Left lung (tissue), 10 donors: ENCODE data around the gene ZNF70. TPM values are rescaled to one million over a fixed set of nuclear protein-coding genes. Genes with fewer than 3 reads are reported as not detected.
A peak's percentile ranks its signal among the peaks of the same experiment; 100 is the strongest.

Experiments
- ATAC-seq: fragments of 200-7000 bp; cut with Tn5 transposase; one replicate; pipeline ENCODE4 v1.9.1; 2020; ENCODE audit warnings: moderate library complexity
- DNase-seq, 4 donors: peaks; one replicate each; pipeline ENCODE4 v3.0.0-alpha.2; 2013 to 2020
- H3K27ac ChIP-seq, 2 donors: fragments of 200-600 bp; sonication (generic) in 1 of 2; one replicate each; pipeline versions ENCODE4 v1.5.0 to v1.8.0; 2020 to 2021
- H3K27me3 ChIP-seq, 2 donors: fragments of 200-600 bp; sonication (generic) in 1 of 2; one replicate each; pipeline versions ENCODE4 v1.5.0 to v1.8.0; 2020 to 2021
- H3K36me3 ChIP-seq, 2 donors: fragments of 200-600 bp; sonication (generic) in 1 of 2; one replicate each; pipeline versions ENCODE4 v1.5.0 to v1.8.0; 2020 to 2021
- H3K4me1 ChIP-seq, 2 donors: fragments of 200-600 bp; one replicate each; pipeline ENCODE4 v1.8.0; 2021
- H3K4me3 ChIP-seq, 2 donors: fragments of 200-600 bp; sonication (generic) in 1 of 2; one replicate each; pipeline versions ENCODE4 v1.5.0 to v1.8.0; 2020 to 2021; ENCODE audit warnings: mild to moderate bottlenecking in 1 of 2
- H3K9me3 ChIP-seq, 2 donors: fragments of 200-600 bp; sonication (generic) in 1 of 2; one replicate each; pipeline versions ENCODE4 v1.5.0 to v1.8.0; 2020 to 2021
- CTCF ChIP-seq, 2 donors: fragments of 200-600 bp; sonication (generic) in 1 of 2; IDR thresholded peaks; one replicate each; pipeline versions ENCODE4 v1.5.0 to v1.8.0; 2021; ENCODE audit warnings: antibody characterized with exemption in 2 of 2
- intact Hi-C, 2 donors: fragments of 100-400 bp; cut with DNase I; formaldehyde crosslinking; loops; one replicate each; pipeline versions ENCODE4 v1.11.2 to v1.14.2; 2022
- polyA plus RNA-seq, 6 donors: library from polyadenylated mRNA; unstranded; fragments of 120-200 nt; gene quantifications; one replicate each; pipeline ENCODE4 v1.2.1, GENCODE V29; 2013; ENCODE audit not compliant: insufficient read length in 6 of 6
- total RNA-seq, 2 donors: library from RNA; stranded (reverse); fragmentation: NEBNext Ultra II Directional; extraction: Animal tissue kit (Norgen Biotek cat#: 25700); gene quantifications; one replicate each; pipeline ENCODE4 v1.2.1, GENCODE V29; 2021
- donor health status: DM: no; HTN: yes; CAD: no.
- donor health status: DM: no; HTN: no; CAD: no.

ZNF70 gene
- total and polyA plus RNA-seq, 8 donors: 5.9 to 10.7 (median 9.4) TPM

- Histone ChIP-seq H3K9me3 (no peaks in the 10 kb centered on the region), H3K27me3 (no peaks in the 10 kb centered on the region), H3K27ac (no peak overlapping the region), H3K4me1 (peaks cover 5 to 52% of the 10 kb centered on the region in 2 donors), H3K4me3 (no peak overlapping the region), H3K36me3 (no peaks in the 10 kb centered on the region)
- intact Hi-C loops: no loop called here
- no peak for ATAC-seq
- DNase-seq: no peak
- no peak for TF ChIP-seq CTCF (IDR thresholded peaks at IDR 0.05)
These were observed 14.3 kb upstream of the ZNF70 start for GRCh38 chr22:23764899-23765881.

- ATAC-seq: no peak
- TF ChIP-seq CTCF (IDR thresholded peaks at IDR 0.05): no peak
- intact Hi-C loops: no loop called here
- H3K9me3 ChIP-seq: no peaks in the 10 kb centered on the region
- no peaks in the 10 kb centered on the region for H3K36me3 ChIP-seq
- peak overlapping the region in 1 of 2 donors; percentile 36 for H3K4me3 ChIP-seq
- H3K27me3 ChIP-seq: no peaks in the 10 kb centered on the region
- no peak for DNase-seq
- peaks cover 5 to 52% of the 10 kb centered on the region in 2 donors for H3K4me1 ChIP-seq
- H3K27ac ChIP-seq: no peak overlapping the region
These were observed 13.0 kb upstream of the ZNF70 start for GRCh38 chr22:23763954-23764353.

GRCh38 chr22:23763579-23763945 lies 12.7 kb upstream of the ZNF70 start:
- TF ChIP-seq CTCF (IDR thresholded peaks at IDR 0.05): no peak
- ATAC-seq (no peak), DNase-seq (peak in 3 of 4 donors; percentile 40 to 92 (median 50))
- H3K9me3 ChIP-seq: no peaks in the 10 kb centered on the region
- H3K36me3 ChIP-seq: no peaks in the 10 kb centered on the region
- H3K4me3 ChIP-seq: peak overlapping the region in 1 of 2 donors; percentile 36
- intact Hi-C loops: no loop called here
- no peaks in the 10 kb centered on the region for H3K27me3 ChIP-seq
- H3K4me1 ChIP-seq: peaks cover 5 to 50% of the 10 kb centered on the region in 2 donors
- H3K27ac ChIP-seq: no peak overlapping the region

- H3K36me3 ChIP-seq: no peaks in the 10 kb centered on the region
These were observed 12.1 kb upstream of the ZNF70 start, which contains the start of gene C22orf15 for GRCh38 chr22:23762842-23763578. TSS of gene C22orf15 (plus strand) at chr22:23762990. CDS start at chr22:23763307, 317 bp downstream.

More at GRCh38 chr22:23762842-23763578, 12.1 kb upstream of the ZNF70 start, which contains the start of gene C22orf15:
- H3K27ac ChIP-seq: no peak within 1 kb of the TSS
- TF ChIP-seq CTCF (IDR thresholded peaks at IDR 0.05): no peak
- DNase-seq: peak in 1 of 4 donors; percentile 36
- H3K4me1 ChIP-seq: peaks cover 5 to 44% of the 10 kb centered on the region in 2 donors
- H3K4me3 ChIP-seq: peak within 1 kb of the TSS in 1 of 2 donors; percentile 36
- no peak for ATAC-seq
- no peaks in the 10 kb centered on the region for H3K27me3 ChIP-seq
- H3K9me3 ChIP-seq: no peaks in the 10 kb centered on the region
- intact Hi-C loops: no loop called here
